SK-N-SH treated with all-trans-retinoic acid at 6 μM for 48 hours (cell line): ENCODE results near the gene C1RL.

Source experiments
- ARNTL ChIP-seq: fragments of 450-650 bp; formaldehyde crosslinking; IDR thresholded peaks from 2 replicates; pipeline ENCODE4 v1.5.0; 2020; ENCODE audit warnings: low read depth, mild to moderate bottlenecking, moderate library complexity, borderline replicate concordance
- BACH2 ChIP-seq: fragments of 250-450 bp; sonication (Bioruptor Pico); IDR thresholded peaks from 2 replicates; pipeline ENCODE4 v1.9.0; 2021; ENCODE audit warnings: mild to moderate bottlenecking, borderline replicate concordance
- ESRRG ChIP-seq: fragments of 250-450 bp; sonication (Bioruptor Pico); IDR thresholded peaks from 2 replicates; pipeline ENCODE4 v1.6.1; 2021; ENCODE audit warnings: mild to moderate bottlenecking
- GLIS3 ChIP-seq: fragments of 250-450 bp; sonication (Bioruptor Pico); IDR thresholded peaks from 2 replicates; pipeline ENCODE4 v1.5.0; 2020; ENCODE audit warnings: mild to moderate bottlenecking, moderate library complexity
- RARB ChIP-seq: fragments of 250-450 bp; sonication (Bioruptor Pico); IDR thresholded peaks from 2 replicates; pipeline ENCODE4 v1.8.0; 2021; ENCODE audit warnings: mild to moderate bottlenecking, moderate library complexity
- TCF4 ChIP-seq: fragments of 250-450 bp; sonication (Bioruptor Pico); IDR thresholded peaks from 2 replicates; pipeline ENCODE4 v1.8.0; 2021; ENCODE audit warnings: mild to moderate bottlenecking, moderate library complexity, borderline replicate concordance
- ZC3H10 ChIP-seq: fragments of 250-450 bp; sonication (Bioruptor Pico); IDR thresholded peaks from 2 replicates; pipeline ENCODE4 v1.5.1; 2021; ENCODE audit warnings: mild to moderate bottlenecking, moderate library complexity
- ZFP3 ChIP-seq: fragments of 250-450 bp; sonication (Bioruptor Pico); IDR thresholded peaks from 2 replicates; pipeline ENCODE4 v1.5.0; 2020; ENCODE audit warnings: mild to moderate bottlenecking, moderate library complexity
- TF ChIP-seq, protein P1 (sequence below): fragments of 250-450 bp; sonication (Bioruptor Pico); IDR thresholded peaks from 2 replicates; pipeline ENCODE4 v1.5.1; 2020; ENCODE audit warnings: low read depth, mild to moderate bottlenecking, moderate library complexity
- TF ChIP-seq, protein P2 (sequence below): fragments of 250-450 bp; sonication (Bioruptor Pico); IDR thresholded peaks from 2 replicates; pipeline ENCODE4 v1.8.0; 2020; ENCODE audit warnings: mild to moderate bottlenecking, moderate library complexity, borderline replicate concordance
- TF ChIP-seq, protein P3 (sequence below): fragments of 250-450 bp; sonication (Bioruptor Pico); IDR thresholded peaks from 2 replicates; pipeline ENCODE4 v1.8.0; 2021; ENCODE audit warnings: low read depth, mild to moderate bottlenecking, moderate library complexity, borderline replicate concordance

DNA sequence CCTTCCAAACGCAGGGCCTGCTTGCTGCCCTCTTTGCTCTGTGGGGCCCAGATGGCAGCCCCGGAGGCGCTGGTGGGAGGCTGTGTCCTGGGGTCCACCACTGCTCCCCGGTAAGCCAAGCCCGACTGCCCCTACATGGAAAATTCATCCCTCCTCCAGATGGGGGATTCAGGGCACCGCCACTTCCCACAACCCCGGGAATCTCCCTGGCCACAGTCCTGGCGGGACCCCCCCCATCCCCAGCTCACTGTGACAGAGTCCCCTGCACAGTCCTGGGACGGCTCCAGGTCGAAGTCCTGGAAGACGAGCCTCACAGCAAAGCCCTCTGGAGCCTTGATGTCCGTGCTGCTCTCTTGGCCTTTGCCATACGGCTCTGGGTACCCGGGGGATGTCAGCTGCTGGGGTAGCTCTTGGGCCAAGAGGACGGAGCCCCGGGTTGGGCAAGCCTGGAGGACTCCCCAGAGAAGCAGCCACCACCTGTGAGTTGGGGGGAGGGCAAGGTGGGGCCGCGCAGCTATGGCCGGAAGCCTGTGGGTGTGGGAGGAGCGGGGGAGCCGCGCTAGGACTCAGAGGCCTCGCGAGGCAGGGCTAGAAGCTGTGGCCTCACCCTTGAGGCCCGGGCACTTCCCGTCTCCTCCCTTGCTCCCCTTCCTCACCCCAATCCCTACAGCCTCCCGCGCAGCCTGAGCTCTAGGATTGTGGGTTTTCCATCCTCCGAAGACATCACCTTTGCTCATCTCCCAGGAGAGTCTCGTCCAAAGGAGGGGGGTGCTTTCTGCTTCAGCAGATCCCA, 815 bp downstream of the C1RL start:
- TF ChIP-seq GLIS3 (CRISPR knock-in tag) = no peak
- TF ChIP-seq BACH2 (CRISPR knock-in tag) = no peak
- TF ChIP-seq RARB (CRISPR knock-in tag) = no peak
- TF ChIP-seq, protein P1, sequence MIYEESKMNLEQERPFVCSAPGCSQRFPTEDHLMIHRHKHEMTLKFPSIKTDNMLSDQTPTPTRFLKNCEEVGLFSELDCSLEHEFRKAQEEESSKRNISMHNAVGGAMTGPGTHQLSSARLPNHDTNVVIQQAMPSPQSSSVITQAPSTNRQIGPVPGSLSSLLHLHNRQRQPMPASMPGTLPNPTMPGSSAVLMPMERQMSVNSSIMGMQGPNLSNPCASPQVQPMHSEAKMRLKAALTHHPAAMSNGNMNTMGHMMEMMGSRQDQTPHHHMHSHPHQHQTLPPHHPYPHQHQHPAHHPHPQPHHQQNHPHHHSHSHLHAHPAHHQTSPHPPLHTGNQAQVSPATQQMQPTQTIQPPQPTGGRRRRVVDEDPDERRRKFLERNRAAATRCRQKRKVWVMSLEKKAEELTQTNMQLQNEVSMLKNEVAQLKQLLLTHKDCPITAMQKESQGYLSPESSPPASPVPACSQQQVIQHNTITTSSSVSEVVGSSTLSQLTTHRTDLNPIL (CRISPR knock-in tag) = no peak
- TF ChIP-seq, protein P2, sequence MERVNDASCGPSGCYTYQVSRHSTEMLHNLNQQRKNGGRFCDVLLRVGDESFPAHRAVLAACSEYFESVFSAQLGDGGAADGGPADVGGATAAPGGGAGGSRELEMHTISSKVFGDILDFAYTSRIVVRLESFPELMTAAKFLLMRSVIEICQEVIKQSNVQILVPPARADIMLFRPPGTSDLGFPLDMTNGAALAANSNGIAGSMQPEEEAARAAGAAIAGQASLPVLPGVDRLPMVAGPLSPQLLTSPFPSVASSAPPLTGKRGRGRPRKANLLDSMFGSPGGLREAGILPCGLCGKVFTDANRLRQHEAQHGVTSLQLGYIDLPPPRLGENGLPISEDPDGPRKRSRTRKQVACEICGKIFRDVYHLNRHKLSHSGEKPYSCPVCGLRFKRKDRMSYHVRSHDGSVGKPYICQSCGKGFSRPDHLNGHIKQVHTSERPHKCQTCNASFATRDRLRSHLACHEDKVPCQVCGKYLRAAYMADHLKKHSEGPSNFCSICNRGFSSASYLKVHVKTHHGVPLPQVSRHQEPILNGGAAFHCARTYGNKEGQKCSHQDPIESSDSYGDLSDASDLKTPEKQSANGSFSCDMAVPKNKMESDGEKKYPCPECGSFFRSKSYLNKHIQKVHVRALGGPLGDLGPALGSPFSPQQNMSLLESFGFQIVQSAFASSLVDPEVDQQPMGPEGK = no peak
- no peak for TF ChIP-seq ZC3H10 (CRISPR knock-in tag)
- TF ChIP-seq ESRRG (CRISPR knock-in tag) = no peak
- no peak for TF ChIP-seq ZFP3 (CRISPR knock-in tag)
- TF ChIP-seq ARNTL (CRISPR knock-in tag) = no peak
- TF ChIP-seq TCF4 (CRISPR knock-in tag) = no peak
- TF ChIP-seq, protein P3, sequence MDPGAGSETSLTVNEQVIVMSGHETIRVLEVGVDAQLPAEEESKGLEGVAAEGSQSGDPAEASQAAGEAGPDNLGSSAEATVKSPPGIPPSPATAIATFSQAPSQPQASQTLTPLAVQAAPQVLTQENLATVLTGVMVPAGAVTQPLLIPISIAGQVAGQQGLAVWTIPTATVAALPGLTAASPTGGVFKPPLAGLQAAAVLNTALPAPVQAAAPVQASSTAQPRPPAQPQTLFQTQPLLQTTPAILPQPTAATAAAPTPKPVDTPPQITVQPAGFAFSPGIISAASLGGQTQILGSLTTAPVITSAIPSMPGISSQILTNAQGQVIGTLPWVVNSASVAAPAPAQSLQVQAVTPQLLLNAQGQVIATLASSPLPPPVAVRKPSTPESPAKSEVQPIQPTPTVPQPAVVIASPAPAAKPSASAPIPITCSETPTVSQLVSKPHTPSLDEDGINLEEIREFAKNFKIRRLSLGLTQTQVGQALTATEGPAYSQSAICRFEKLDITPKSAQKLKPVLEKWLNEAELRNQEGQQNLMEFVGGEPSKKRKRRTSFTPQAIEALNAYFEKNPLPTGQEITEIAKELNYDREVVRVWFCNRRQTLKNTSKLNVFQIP (CRISPR knock-in tag) = no peak
